IPS-18a (cell line): ENCODE results near the gene ITPR3.

Experiments
- H3K27ac ChIP-seq: one replicate; pipeline ENCODE4 v1.5.1; 2013; ENCODE audit warnings: low read length
- H3K27me3 ChIP-seq: one replicate; pipeline ENCODE4 v1.6.1; 2013; ENCODE audit warnings: mild to moderate bottlenecking, low read length; ENCODE audit not compliant: control insufficient read depth, insufficient read depth
- H3K36me3 ChIP-seq: one replicate; pipeline ENCODE4 v1.6.1; 2013; ENCODE audit warnings: low read depth, low read length; ENCODE audit not compliant: control insufficient read depth
- H3K4me1 ChIP-seq: one replicate; pipeline ENCODE4 v1.6.1; 2013; ENCODE audit warnings: low read depth, low read length; ENCODE audit not compliant: control insufficient read depth
- H3K4me3 ChIP-seq: one replicate; pipeline ENCODE4 v1.5.1; 2013; ENCODE audit warnings: low read length
- H3K9ac ChIP-seq: one replicate; pipeline ENCODE4 v1.6.1; 2013; ENCODE audit warnings: mild to moderate bottlenecking, low read length, moderate library complexity
- H3K9me3 ChIP-seq: one replicate; pipeline ENCODE4 v1.6.1; 2013; ENCODE audit warnings: low read depth, low read length; ENCODE audit not compliant: control insufficient read depth

ITPR3 gene

GRCh38 chr6:33700391-33701050, 79.4 kb downstream of the ITPR3 start:
- Histone ChIP-seq H3K4me3 (no peak overlapping the region), H3K27ac (no peak overlapping the region), H3K4me1 (peaks cover 3% of the 10 kb centered on the region), H3K36me3 (peaks cover 40% of the 10 kb centered on the region), H3K9ac (no peak overlapping the region), H3K9me3 (no peaks in the 10 kb centered on the region), H3K27me3 (no peaks in the 10 kb centered on the region)

DNA sequence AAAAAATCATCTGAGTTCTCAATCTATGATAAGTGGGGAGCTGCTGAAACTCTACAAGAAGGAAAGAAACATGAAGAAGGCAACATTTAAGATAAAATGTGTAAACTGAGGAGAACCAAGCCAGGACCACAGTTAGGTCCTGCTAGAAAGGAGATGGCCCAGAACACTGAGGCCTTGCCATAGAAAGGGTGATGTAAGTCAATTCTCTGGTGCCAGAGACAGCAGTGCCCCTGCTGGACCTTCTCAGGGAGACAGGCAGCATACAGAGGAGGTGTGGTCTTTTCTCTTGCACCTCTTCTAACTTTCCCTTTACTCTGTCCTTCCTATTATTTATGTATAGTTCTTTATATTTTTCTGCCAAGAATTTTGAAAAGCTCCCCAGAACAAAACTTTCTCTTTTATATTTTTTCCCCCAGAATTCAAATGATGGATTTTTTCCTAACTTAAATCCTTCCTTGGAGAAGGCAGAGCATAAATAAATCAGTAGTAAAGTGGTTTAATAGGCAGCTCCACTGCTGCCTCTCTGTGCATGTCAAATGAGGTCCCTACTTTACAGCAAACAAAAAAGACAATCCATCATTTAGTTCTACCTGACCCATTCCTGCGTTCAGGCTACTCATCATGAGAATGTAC, 81.3 kb downstream of the ITPR3 start:
- H3K36me3 ChIP-seq: peaks cover 32% of the 10 kb centered on the region
- H3K27ac ChIP-seq: no peak overlapping the region
- H3K4me3 ChIP-seq: no peak overlapping the region

DNA sequence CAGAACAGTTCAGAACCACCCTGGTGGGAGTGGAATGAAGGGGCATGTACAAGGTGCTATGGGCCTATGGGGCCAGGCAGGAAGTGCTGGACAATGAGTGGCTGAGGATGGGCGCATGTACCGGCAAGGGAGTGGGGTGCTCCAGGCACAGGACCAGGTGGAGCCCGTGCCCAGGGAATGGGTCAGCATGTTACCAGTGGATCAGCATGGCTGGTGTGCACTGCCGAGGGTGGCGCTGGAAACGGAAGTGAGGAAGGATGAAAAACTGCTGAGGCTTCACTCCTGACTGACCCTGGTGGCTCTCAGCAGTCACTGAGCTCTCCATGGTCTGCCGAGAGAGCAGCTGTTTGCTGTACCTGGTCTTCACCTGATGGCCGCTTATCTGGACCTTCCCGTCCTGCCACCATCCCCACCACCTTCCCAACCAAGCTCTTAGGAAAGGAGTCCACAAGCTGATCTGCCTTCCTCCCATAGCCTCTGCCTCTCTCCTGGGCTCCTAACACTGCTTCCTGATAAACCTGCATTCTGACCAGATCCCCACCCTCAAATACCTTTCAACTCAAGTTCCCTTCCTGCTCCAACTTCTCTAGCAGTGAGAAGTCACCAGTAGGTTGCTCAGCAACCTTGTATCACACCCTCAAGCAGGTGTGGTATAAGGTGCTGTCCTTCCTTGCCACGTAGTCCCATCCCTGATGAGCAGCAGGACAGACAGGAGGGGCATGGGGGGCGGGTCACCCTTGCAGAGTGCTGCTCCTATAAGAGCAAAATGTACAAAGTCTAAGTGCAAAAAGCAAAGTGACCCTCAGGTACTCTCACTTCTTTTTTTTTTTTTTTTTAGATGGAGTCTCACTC, 83.3 kb downstream of the ITPR3 start:
- H3K4me3 ChIP-seq: no peak overlapping the region
- peaks cover 3% of the 10 kb centered on the region for H3K4me1 ChIP-seq
- no peak overlapping the region for H3K9ac ChIP-seq
- H3K9me3 ChIP-seq: no peaks in the 10 kb centered on the region
- H3K36me3 ChIP-seq: peaks cover 33% of the 10 kb centered on the region
- no peak overlapping the region for H3K27ac ChIP-seq
- no peaks in the 10 kb centered on the region for H3K27me3 ChIP-seq

More for the DNA sequence above, 81.3 kb downstream of the ITPR3 start:
- Histone ChIP-seq H3K9me3 (no peaks in the 10 kb centered on the region), H3K27me3 (no peaks in the 10 kb centered on the region), H3K9ac (no peak overlapping the region), H3K4me1 (peaks cover 3% of the 10 kb centered on the region)

GRCh38 chr6:33705268-33705885, 84.3 kb downstream of the ITPR3 start:
- no peaks in the 10 kb centered on the region for H3K9me3 ChIP-seq
- no peak overlapping the region for H3K27ac ChIP-seq
- peaks cover under 1% of the 10 kb centered on the region for H3K4me1 ChIP-seq
- no peak overlapping the region for H3K9ac ChIP-seq
- H3K27me3 ChIP-seq: no peaks in the 10 kb centered on the region
- H3K36me3 ChIP-seq: peaks cover 34% of the 10 kb centered on the region
- no peak overlapping the region for H3K4me3 ChIP-seq

GRCh38 chr6:33705955-33706725, 85.0 kb downstream of the ITPR3 start:
- Histone ChIP-seq H3K4me3 (no peak overlapping the region), H3K4me1 (peaks cover 8% of the 10 kb centered on the region), H3K36me3 (peaks cover 34% of the 10 kb centered on the region), H3K27me3 (no peaks in the 10 kb centered on the region), H3K9ac (no peak overlapping the region), H3K9me3 (no peaks in the 10 kb centered on the region), H3K27ac (no peak overlapping the region)

DNA sequence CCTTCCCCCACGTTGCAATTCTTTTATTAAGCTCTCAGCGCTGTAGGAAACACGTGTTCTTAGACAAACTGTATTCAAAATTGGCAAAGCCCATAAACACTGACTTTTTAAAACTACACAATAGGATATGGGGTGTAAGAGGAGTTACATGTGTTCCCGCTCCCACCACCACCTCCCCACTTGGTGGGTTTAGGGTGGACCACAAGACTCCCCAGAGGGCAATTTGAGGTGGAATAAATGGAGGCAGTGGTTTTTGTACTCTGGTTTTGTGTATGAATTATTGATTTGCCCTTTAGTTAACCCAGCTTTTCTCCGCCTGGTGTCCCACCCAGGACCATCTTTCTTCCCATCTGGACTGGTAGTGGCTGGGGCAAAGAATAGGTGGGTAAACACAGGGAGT, 86.6 kb downstream of the ITPR3 start:
- Histone ChIP-seq H3K36me3 (peaks cover 32% of the 10 kb centered on the region), H3K9ac (no peak overlapping the region), H3K27ac (no peak overlapping the region), H3K4me3 (no peak overlapping the region), H3K4me1 (peaks cover 11% of the 10 kb centered on the region), H3K9me3 (no peaks in the 10 kb centered on the region), H3K27me3 (no peaks in the 10 kb centered on the region)

DNA sequence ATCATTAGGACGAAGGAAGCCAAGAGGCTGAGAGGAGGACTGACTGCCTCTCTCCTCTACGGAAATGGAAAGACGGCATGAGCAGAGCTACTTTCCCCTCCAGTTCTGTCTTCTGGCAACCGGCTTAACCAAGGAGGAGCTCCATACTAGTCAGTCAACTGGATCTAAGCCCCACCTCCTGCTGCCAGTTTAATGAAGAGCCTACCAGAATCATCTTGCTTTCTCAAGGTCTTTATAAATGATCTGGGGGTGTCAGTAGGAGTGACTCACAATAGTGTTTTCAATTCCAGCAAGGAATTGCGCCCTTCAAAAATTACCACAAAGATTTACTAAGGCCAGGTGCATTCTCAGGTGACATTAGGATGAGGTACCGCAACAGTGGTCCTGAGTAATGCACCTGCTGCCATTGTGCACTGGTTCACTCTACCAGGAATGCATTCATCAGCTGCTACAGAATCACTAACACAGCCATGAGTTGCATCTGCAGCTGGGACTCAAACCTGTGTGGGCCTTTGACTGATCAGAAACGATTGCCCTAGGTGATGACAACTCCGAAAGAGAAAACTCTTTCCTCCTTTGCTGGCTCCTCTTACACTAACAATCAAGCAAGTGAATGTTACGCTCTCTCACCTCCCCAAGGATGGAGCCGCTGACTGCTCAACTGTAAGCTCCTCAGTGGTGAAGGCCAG, 87.5 kb downstream of the ITPR3 start:
- Histone ChIP-seq H3K27me3 (no peaks in the 10 kb centered on the region), H3K4me3 (no peak overlapping the region), H3K36me3 (peaks cover 30% of the 10 kb centered on the region), H3K9me3 (no peaks in the 10 kb centered on the region), H3K9ac (no peak overlapping the region), H3K4me1 (peaks cover 11% of the 10 kb centered on the region), H3K27ac (no peak overlapping the region)

- Histone ChIP-seq H3K9ac (no peak overlapping the region), H3K27ac (no peak overlapping the region), H3K4me3 (no peak overlapping the region), H3K27me3 (no peaks in the 10 kb centered on the region), H3K9me3 (no peaks in the 10 kb centered on the region), H3K36me3 (peaks cover 30% of the 10 kb centered on the region), H3K4me1 (peaks cover 11% of the 10 kb centered on the region)
Measured at GRCh38 chr6:33709605-33710295, 88.6 kb downstream of the ITPR3 start.

GRCh38 chr6:33710296-33711121, 89.4 kb downstream of the ITPR3 start:
- Histone ChIP-seq H3K4me3 (peak overlapping the region; percentile 74), H3K27ac (no peak overlapping the region), H3K4me1 (peaks cover 11% of the 10 kb centered on the region), H3K27me3 (no peaks in the 10 kb centered on the region), H3K9me3 (no peaks in the 10 kb centered on the region), H3K9ac (peak overlapping the region; percentile 87), H3K36me3 (peaks cover 30% of the 10 kb centered on the region)
